GM19328 (cell line): ENCODE data around the gene CROCC2.

Experiments used
- ATAC-seq: cut with Tn5 transposase; IDR thresholded peaks from one replicate; pipeline ENCODE4 v1.9.1; 2021; ENCODE audit warnings: mild to moderate bottlenecking, moderate library complexity; ENCODE audit not compliant: unreplicated experiment

Gene CROCC2

GRCh38 chr2:240954436-240955305, 48.5 kb downstream of the CROCC2 start:
- no peak for ATAC-seq

DNA sequence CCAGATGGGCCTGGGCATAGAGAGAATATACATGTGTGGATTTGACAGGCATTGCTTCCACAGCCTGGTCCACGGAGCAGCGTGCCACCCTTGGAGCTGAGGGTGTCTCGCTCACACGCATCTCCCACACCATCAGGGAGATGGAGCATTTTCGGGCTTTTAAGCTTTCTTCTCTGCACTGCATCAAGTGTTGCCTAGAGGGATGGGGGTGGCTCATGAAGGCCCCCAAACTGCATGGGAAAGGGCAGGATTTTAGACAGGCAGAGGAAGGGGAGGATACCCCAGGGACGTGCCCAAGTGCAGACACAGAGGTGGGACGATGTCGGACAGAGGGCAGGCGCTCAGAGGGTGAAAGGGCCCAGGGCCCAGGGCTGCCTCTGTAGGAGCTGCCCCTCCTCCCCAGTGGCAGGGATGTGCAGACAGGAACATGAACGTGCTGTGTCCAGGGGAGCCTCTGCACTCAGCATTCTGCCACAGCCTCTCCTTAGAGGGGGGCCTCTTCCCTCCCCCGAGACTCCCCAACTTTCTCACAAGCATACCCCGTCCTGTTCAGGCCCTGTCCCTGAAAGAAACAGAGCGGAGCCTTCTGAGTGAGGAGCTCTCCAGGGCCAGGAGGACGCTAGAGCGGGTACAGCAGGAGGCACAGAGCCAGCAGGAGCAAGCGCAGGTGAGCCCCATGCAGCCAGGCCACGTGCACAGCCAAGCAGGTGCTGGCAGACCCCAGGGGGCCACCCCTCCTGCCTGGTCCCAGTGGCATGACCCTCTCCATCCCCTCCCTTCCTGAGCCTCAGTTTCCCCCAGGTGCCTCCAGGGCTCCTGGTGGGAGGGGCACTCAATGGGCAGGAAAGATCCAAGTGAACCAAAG, 49.4 kb downstream of the CROCC2 start:
- no peak for ATAC-seq

- ATAC-seq: no peak
Observed at GRCh38 chr2:240956171-240956934, 50.2 kb downstream of the CROCC2 start.

DNA sequence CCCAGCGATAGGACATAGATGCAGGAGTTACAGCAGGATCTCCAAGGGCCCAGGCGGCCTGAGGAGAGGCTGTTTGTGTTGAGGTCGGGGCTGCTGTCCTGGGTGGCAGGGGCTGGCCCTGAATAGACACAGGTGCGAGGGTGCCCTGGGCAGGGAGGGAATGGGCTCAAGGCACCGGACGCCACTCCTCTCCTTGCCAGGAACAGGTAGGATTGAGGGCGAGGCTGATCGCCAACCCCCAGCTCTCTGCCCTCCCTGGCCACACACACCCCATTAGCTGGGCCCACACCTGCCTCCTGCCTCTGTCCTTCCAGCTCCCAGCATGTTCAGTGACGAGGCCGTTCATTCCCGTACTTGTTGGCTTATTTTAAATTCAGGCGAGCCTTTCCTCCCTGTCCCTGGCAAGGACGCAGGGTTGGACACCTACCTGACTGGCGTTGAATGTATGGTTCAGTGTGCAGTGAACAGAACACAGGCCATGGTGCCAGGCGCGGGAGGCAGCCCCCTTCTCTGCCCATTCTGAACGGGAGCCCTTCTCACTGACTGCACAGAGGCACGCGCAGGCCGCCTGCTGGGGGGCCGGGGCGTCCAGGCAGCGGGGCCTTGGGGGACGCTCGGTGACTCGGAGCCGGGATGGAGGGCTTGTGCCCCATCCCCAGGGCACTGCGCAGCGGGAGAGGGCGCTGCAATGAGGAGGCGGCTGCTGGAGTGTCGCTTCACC, 51.0 kb downstream of the CROCC2 start:
- no peak for ATAC-seq

- ATAC-seq: no peak
Observed at GRCh38 chr2:240957656-240958365, 51.7 kb downstream of the CROCC2 start.

DNA sequence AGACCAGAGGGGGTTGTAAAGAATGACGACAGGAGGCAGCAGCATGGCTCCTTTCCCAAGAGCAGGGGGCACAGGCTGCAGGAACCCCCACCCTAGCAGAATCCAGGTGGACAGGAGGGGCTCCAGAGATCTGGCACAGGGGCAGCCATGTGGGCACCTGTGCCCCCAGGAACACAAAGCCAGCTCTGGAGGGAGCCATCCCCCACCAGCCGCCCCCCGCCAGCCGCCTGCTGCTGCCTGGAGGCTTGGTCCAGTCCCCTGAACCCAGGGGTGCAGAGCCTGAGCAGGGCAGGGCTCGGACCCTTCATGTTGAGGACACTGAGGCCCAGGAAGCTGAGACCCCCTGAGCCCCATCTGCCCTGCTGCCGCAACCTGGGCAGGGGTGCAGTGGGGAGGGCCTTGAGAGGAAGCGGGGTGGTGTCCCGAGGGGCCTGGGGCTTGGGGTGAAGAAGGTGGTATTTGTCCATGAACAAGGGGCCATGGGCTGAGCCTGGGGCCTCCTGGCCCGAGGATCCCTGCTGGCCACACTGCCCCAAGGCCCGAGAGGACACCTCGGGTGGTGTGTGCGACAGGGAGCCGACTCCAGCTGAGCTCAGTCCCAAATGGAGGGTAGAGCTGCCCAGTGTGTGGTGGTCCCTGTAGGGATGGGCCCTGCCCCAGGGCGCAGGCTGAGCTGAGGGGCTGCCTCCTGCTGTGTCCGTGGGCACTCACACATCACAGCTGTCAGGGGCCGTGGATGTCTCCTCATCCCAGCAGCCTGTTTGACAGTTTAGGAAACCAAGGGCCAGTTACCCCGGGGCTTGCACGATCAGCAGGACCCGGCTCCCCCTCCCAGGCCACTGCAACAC, 52.5 kb downstream of the CROCC2 start:
- ATAC-seq: no peak

- no peak for ATAC-seq
Observed at GRCh38 chr2:240959214-240959940, 53.2 kb downstream of the CROCC2 start.

DNA sequence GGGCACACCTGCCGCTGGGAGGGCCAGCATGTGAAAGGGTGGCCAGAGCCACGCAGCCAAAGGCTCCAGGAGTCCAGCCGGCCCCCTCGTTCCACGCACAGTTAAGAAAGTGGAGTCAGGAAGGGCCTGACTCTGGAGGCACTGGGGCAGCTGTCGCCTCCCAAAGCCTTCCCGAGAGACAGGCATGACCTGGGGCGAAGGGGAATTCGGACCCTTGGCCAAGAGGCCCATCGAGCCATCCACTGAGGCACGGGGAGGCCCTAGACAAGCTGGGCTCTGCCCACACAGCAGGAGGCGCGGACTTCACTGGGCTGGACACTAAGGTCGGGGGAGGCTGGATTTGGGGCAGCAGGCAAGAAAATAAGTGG, 53.8 kb downstream of the CROCC2 start:
- no peak for ATAC-seq

DNA sequence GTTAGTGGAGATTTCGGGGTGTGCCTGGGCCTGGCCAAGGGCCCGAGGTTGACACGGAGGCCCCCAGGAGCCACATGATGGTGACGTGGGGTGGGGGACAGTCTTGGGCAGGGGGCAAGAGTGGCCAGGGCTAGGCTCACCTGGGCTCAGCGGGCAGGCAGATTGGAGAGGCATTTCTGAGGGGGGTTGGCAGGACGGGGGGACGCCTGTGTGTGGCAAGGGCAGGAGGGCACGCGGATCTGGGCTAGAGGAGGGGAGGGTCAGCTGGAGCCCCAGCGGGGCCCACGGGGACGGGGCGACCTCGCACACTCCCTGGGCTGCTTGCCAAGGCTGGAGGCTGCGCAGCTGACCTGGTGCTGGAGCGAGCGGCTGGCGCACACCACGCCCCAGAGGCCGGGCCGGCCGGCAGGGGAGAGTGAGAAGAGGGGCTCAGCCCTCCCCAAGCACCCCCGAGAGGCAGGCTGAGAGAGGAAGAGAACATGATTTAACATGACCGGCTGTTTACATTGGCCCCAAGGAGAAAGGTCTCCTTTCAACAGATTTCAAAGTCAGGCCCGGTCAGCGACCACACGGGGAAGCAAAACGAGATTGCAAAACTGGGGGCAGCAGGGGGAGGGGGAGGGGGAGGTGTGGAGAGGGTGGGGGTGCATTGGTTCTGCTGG, 54.3 kb downstream of the CROCC2 start:
- no peak for ATAC-seq

- ATAC-seq: no peak
Observed at GRCh38 chr2:240960971-240961876, 55.1 kb downstream of the CROCC2 start.

- ATAC-seq: no peak
Observed at GRCh38 chr2:240961910-240962299, 55.8 kb downstream of the CROCC2 start.

GRCh38 chr2:240962300-240963064, 56.3 kb downstream of the CROCC2 start:
- no peak for ATAC-seq

DNA sequence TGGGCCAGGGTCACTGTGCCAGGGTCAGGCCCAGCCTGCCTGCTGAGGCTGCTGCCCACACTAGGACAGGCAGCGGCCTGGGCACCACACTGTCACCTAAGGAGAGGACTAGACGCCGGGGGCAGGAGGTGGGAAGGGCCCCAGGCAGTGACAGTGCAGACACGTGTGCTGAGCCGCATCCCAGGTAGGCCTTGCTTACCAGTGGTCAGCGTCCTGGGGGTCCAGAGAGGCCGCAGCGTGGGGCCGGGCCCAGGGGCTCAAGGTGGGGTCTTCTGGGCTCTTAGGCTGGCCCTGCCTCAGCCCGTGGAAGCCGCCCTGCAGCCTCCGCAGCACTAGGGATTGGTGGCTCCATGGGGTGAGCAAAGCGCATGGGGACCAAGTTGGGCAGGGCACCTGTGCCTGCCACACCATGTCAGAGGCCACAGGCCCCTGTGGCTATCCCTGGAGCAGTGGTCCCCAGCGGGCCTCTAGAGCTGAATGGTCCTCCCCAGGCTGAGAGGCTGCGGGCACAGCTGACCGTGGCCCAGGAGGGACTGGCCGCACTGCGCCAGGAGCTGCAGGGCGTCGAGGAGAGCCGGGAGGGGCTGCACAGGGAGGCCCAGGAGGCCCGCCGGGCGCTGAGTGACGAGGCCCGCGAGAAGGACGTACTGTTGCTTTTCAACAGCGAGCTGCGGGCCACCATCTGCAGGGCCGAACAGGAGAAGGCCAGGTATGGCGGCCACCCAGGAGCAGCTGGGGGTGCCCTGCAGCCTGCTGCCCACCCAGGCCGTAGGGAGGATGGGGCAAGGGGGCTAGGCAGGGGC, 57.1 kb downstream of the CROCC2 start:
- ATAC-seq: no peak

DNA sequence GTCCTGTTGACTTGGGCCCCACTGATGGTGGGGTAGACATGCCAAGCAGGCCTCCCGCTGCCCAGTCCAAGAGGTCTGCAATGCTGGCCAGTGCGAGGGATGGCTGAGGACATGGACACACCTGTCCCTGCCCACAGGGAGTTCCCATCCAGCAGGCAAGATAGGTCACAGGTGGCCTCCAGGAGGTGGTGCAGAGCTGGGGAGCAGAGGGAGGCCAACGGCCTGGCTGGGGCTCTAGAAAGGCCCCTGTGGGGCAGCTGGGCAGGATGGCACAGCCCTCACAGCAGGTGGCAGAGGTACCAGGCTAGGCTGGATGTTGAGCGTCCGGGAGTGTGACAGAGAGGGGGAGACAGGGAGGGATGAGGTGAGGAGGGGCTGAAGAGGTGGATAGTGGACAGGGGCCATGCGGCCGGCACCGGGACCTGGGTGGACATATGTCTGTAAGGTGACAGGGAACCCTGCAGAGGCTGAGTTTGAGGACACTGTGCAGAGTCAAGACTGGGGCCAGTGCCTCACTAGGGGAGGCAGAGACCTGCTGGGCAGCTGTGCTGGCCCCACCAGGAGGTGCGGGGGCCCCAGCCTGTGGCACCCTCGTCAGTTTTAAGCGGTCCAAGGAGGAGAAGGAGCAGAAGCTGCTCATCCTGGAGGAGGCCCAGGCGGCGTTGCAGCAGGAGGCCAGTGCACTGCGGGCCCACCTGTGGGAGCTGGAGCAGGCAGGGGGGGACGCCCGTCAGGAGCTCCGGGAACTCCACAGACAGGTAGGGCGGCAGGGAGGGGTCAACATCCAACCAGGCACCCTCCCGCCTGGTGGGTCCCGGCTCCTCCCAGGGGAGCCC, 58.0 kb downstream of the CROCC2 start:
- ATAC-seq: no peak
